ENCODE data around the gene AP2S1. TPM values are rescaled to one million over a fixed set of nuclear protein-coding genes. Genes with fewer than 3 reads are reported as not detected.

Gene AP2S1
- total RNA-seq, 2 experiments from 2014 or later, result 102 to 104 TPM

GRCh38 chr19:46798713-46799112 is 51.9 kb downstream of the AP2S1 start:
- Mint-ChIP-seq H3K36me3 (ENCODE audit: low read depth) (no peaks in the 10 kb centered on the region), H3K9me3 (ENCODE audit: low read depth) (no peaks in the 10 kb centered on the region), H3K27me3 (no peaks in the 10 kb centered on the region), H3K27ac (no peak overlapping the region), H3K4me1 (no peaks in the 10 kb centered on the region), H3K4me3 (no peak overlapping the region)
- intact Hi-C loops (cut with DNase I, micrococcal nuclease), result no loop called here
- ChIA-PET POLR2A (no interaction called here), CTCF (interaction anchor here (1.1 kb wide), 1 partner anchor 21 kb away, joined by 7 read pairs; no protein-coding TSS in a partner anchor)
- ATAC-seq (no peak), DNase-seq (no peak)

GRCh38 chr19:46797881-46798280 is 52.8 kb downstream of the AP2S1 start:
- Mint-ChIP-seq H3K4me1 (no peaks in the 10 kb centered on the region), H3K36me3 (ENCODE audit: low read depth) (no peaks in the 10 kb centered on the region), H3K27ac (no peak overlapping the region), H3K9me3 (ENCODE audit: low read depth) (no peaks in the 10 kb centered on the region), H3K27me3 (no peaks in the 10 kb centered on the region), H3K4me3 (no peak overlapping the region)
- DNase-seq (no peak), ATAC-seq (no peak)
- intact Hi-C loops (cut with DNase I, micrococcal nuclease), result no loop called here
- CTCF ChIA-PET, result interaction anchor here (0.8 to 1.1 kb wide), 4 partner anchors 13 to 43 kb away, joined by 3 to 7 read pairs (median 4); no protein-coding TSS in a partner anchor
- POLR2A ChIA-PET, result no interaction called here

DNA sequence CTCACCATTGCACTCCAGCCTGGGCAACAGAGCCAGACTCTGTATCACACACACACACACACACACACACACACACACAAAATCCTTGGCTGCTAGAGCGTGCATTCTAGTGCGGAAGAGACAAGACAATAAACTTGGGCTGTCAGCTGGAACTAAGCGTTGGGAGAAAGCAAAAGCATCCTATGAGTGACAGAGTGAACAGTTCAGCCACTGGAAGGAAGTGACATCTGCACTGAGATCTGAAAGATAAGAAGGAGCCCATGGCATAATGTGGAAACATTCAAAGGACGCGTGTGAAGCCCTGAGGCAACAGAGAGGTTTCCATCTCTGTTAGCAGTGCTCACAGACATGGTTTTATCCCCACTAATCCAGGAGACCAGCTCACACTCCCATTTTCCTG is 58.7 kb downstream of the AP2S1 start:
- CTCF ChIA-PET, result interaction anchor here (0.6 kb wide), 1 partner anchor 39 kb away, joined by 3 read pairs; no protein-coding TSS in a partner anchor
- DNase-seq, result peak; percentile 34
- intact Hi-C loops (cut with DNase I, micrococcal nuclease), result no loop called here
- Mint-ChIP-seq H3K27me3 (no peaks in the 10 kb centered on the region), H3K4me3 (no peak overlapping the region), H3K4me1 (peaks cover 24% of the 10 kb centered on the region), H3K27ac (peak overlapping the region; percentile 66), H3K9me3 (ENCODE audit: low read depth) (peaks cover 1% of the 10 kb centered on the region), H3K36me3 (ENCODE audit: low read depth) (peaks cover 5% of the 10 kb centered on the region)
- POLR2A ChIA-PET, result no interaction called here
- ATAC-seq, result peak; percentile 5

GRCh38 chr19:46789371-46789770 is 61.3 kb downstream of the AP2S1 start:
- Mint-ChIP-seq H3K4me1 (peaks cover 29% of the 10 kb centered on the region), H3K27me3 (no peaks in the 10 kb centered on the region), H3K4me3 (no peak overlapping the region), H3K27ac (peak overlapping the region; percentile 13), H3K9me3 (ENCODE audit: low read depth) (peaks cover 1% of the 10 kb centered on the region), H3K36me3 (ENCODE audit: low read depth) (peaks cover 30% of the 10 kb centered on the region)
- ATAC-seq (no peak), DNase-seq (no peak)
- intact Hi-C loops (cut with DNase I, micrococcal nuclease), result loop anchor here (2.0 to 5.0 kb wide), 7 partner anchors 31 to 818 kb away; partner anchors contain the start of genes BICRA (in 1 of the 2), DHX34 (in 1 of the 2), FKRP (in 1 of the 2) and STRN4 (in 1 of the 2)
- POLR2A ChIA-PET, result interaction anchor here (1.2 kb wide), 1 partner anchor 36 kb away, joined by 3 read pairs; no protein-coding TSS in a partner anchor
- CTCF ChIA-PET, result interaction anchor here (0.8 to 2.0 kb wide), 5 partner anchors 22 to 61 kb away, joined by 3 to 6 read pairs (median 4); partner anchors contain the start of gene AP2S1

DNA sequence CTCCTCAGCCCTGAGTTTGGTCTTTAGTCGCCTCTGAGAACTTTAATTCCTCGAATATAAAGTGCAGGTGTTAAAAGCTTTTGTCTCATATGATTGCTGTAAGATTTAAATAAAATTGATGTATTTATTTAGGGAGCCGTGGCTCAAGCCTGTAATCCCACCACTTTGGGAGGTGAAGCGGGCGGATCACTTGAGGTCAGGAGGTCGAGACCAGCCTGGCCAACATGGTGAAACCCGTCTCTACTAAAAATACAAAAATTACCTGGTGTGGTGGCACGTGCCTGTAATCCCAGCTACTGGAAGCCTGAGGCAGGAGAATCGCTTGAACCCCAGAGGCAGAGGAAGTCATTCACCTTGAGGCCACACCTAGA is 61.7 kb downstream of the AP2S1 start:
- Mint-ChIP-seq H3K27me3 (no peaks in the 10 kb centered on the region), H3K27ac (peak overlapping the region; percentile 70), H3K4me3 (peak overlapping the region; percentile 94), H3K36me3 (ENCODE audit: low read depth) (peaks cover 35% of the 10 kb centered on the region), H3K4me1 (peaks cover 33% of the 10 kb centered on the region), H3K9me3 (ENCODE audit: low read depth) (peaks cover 1% of the 10 kb centered on the region)
- DNase-seq (no peak), ATAC-seq (no peak)
- POLR2A ChIA-PET, result interaction anchor here (0.6 to 1.5 kb wide), 10 partner anchors 23 to 1029 kb away, joined by 3 to 10 read pairs (median 3); partner anchors contain the start of gene CALM3
- intact Hi-C loops (cut with DNase I, micrococcal nuclease), result loop anchor here (1.0 to 5.0 kb wide), 17 partner anchors 32 to 818 kb away; partner anchors contain the start of genes ARHGAP35 (in 2 of the 2), ZC3H4 (in 2 of the 2), AP2S1 (in 1 of the 2) and BICRA (in 1 of the 2)
- CTCF ChIA-PET, result interaction anchor here (1.2 to 2.0 kb wide), 4 partner anchors 31 to 62 kb away, joined by 4 to 6 read pairs (median 4); partner anchors contain the start of gene AP2S1

DNA sequence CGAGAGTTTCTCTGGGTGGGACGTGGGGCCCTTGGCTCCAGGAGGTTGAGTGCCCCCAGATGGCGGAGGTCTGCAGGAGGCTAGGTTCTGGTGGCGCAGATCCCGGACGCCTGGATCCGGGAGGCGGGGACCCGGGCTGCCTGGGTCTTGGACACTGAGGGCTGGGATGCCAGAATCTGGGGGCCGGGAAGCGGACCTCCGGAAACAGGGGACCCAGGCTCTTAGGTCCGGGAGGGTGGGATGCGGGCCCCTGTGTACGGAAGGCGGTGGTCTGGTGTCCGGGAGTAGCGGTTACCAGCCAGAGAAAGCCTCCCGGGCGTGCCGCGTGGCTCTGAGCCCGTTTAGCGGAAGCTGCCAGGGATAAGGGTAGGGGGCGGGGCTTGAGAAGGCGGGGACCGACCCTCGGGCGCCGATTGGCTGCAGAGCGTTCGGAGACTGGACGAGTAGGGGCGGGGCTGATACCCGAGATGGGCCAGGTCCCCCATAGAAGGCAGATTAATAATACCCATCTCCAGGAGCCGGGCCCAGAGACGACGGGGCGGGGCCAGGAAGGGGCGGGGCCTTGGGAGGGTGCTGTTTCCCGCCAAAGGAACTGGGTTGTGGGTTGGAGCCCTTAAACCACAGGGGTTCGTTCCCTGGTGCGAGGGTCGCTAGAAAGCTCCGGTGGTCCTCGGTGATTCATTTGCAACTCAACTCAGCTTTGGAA is 62.2 kb downstream of the AP2S1 start, which contains the start of gene SLC1A5:
TSS of gene SLC1A5 (minus strand) at position 333 of the 706 bp plus-strand sequence. CDS start 629 bp downstream, outside the sequence.
- intact Hi-C loops (cut with DNase I, micrococcal nuclease), result loop anchor here (1.0 to 5.0 kb wide), 17 partner anchors 32 to 819 kb away; partner anchors contain the start of genes ARHGAP35 (in 2 of the 2), ZC3H4 (in 2 of the 2), AP2S1 (in 1 of the 2) and BICRA (in 1 of the 2)
- ChIA-PET CTCF (interaction anchor here (1.1 to 2.0 kb wide), 6 partner anchors 12 to 62 kb away, joined by 3 to 6 read pairs (median 4); partner anchors contain the start of gene AP2S1), POLR2A (interaction anchor here (0.6 to 1.5 kb wide), 12 partner anchors 23 to 1364 kb away, joined by 3 to 10 read pairs (median 3); partner anchors contain the start of gene CALM3)
- H3K36me3 Mint-ChIP-seq (ENCODE audit: low read depth), result peaks cover 40% of the 10 kb centered on the region
- peak within 1 kb of the TSS; percentile 94 for H3K4me3 Mint-ChIP-seq
- ATAC-seq (peak; percentile 81), DNase-seq (peak; percentile 99)
- H3K9me3 Mint-ChIP-seq (ENCODE audit: low read depth), result peaks cover 1% of the 10 kb centered on the region
- peaks cover 38% of the 10 kb centered on the region for H3K4me1 Mint-ChIP-seq
- no peaks in the 10 kb centered on the region for H3K27me3 Mint-ChIP-seq
- H3K27ac Mint-ChIP-seq, result peak within 1 kb of the TSS; percentile 94

Other genes with a start within 250 kb of the AP2S1 start
- gene CALM3, start 249.5 kb downstream of the AP2S1 start, total RNA-seq, result 100 to 1,000 TPM; 493 to 631 TPM
- 10 to 100 TPM; 40.1 to 41.0 TPM for gene PTGIR, start 225.8 kb downstream of the AP2S1 start, total RNA-seq
- gene GNG8, start 214.6 kb downstream of the AP2S1 start, total RNA-seq, result 10 to 100 TPM; 13.8 to 17.4 TPM
- gene DACT3, start 189.7 kb downstream of the AP2S1 start, total RNA-seq, result 1 to 10 TPM; 2.9 to 3.1 TPM
- gene PRKD2, start 133.7 kb downstream of the AP2S1 start, total RNA-seq, result 10 to 100 TPM; 76.0 to 78.3 TPM
- gene FKRP, start 104.8 kb downstream of the AP2S1 start, total RNA-seq, result 10 to 100 TPM; 12.1 to 16.2 TPM
- gene STRN4, start 104.4 kb downstream of the AP2S1 start, total RNA-seq, result 10 to 100 TPM; 56.4 to 56.8 TPM
- 100 to 1,000 TPM; 200 to 227 TPM for gene SLC1A5, start 62.3 kb downstream of the AP2S1 start, total RNA-seq
- 10 to 100 TPM; 16.5 to 17.2 TPM for gene ARHGAP35, start 10.2 kb upstream of the AP2S1 start, total RNA-seq
- under 1 TPM in 1 of 2 experiments, not detected in 1; 0.50 TPM for gene NPAS1, start 169.0 kb upstream of the AP2S1 start, total RNA-seq
- gene TMEM160, start 197.8 kb upstream of the AP2S1 start, total RNA-seq, result 10 to 100 TPM; 16.3 to 52.7 TPM